Chondrocyte (in vitro differentiated cells): ENCODE data around the gene GMPPB. TPM values are rescaled to one million over a fixed set of nuclear protein-coding genes. Genes with fewer than 3 reads are reported as not detected.

Source experiments
- DNase-seq: peaks from one replicate; pipeline ENCODE4 v3.0.0; 2021; ENCODE audit warnings: mixed read lengths, low spot score
- H3K27ac Mint-ChIP-seq: one replicate; pipeline ENCODE4 v1.8.0; 2021; ENCODE audit warnings: mild to moderate bottlenecking, moderate library complexity, mixed read lengths; ENCODE audit not compliant: unreplicated experiment
- H3K27me3 Mint-ChIP-seq: 2 replicates; pipeline ENCODE4 v1.8.0; 2021; ENCODE audit warnings: low read depth, mixed read lengths
- H3K36me3 Mint-ChIP-seq: 2 replicates; pipeline ENCODE4 v1.8.0; 2021; ENCODE audit warnings: low read depth, mixed read lengths
- H3K4me1 Mint-ChIP-seq: 2 replicates; pipeline ENCODE4 v1.8.0; 2021; ENCODE audit warnings: low read depth, mild to moderate bottlenecking, mixed read lengths
- H3K4me3 Mint-ChIP-seq: one replicate; pipeline ENCODE4 v1.8.0; 2021; ENCODE audit warnings: mild to moderate bottlenecking, moderate library complexity, mixed read lengths; ENCODE audit not compliant: unreplicated experiment
- H3K9me3 Mint-ChIP-seq: 2 replicates; pipeline ENCODE4 v1.8.0; 2021; ENCODE audit warnings: low read depth, mixed read lengths
- total RNA-seq: library from RNA; stranded (reverse); gene quantifications from 3 replicates; pipeline ENCODE4 v1.2.1, GENCODE V29; 2021
- TF ChIP-seq, protein P1 (sequence below): fragments of 200-600 bp; sonication (generic); IDR thresholded peaks from 2 replicates; pipeline ENCODE4 v1.5.0; 2021; ENCODE audit warnings: antibody characterized with exemption, mild to moderate bottlenecking, moderate library complexity

Gene GMPPB
- total RNA-seq, 1 donor from 2014 or later, result 28.4 TPM

DNA sequence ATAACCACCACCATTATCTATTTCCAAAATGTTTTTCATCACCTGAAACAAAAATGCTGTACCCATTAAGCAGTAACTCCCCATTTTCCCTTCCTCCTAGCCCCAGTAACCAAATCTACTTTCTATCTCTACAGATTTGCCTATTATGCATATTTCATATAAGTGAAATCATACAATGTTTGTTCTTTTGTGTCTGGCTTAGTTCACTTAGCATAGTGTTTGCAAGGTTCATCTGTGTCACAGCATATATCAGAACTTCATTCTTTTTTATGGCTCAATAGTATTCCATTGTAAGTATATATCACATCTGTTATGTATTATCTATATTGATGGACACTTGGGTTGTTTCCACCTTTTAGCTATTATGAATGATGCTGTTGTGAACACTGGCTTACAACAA, 16.7 kb upstream of the GMPPB start:
- no peak for DNase-seq
- H3K36me3 Mint-ChIP-seq, result peaks cover 11% of the 10 kb centered on the region
- H3K27ac Mint-ChIP-seq, result no peak overlapping the region
- no peaks in the 10 kb centered on the region for H3K27me3 Mint-ChIP-seq
- no peaks in the 10 kb centered on the region for H3K9me3 Mint-ChIP-seq
- H3K4me1 Mint-ChIP-seq, result peaks cover 3% of the 10 kb centered on the region
- no peak overlapping the region for H3K4me3 Mint-ChIP-seq
- TF ChIP-seq, protein P1, sequence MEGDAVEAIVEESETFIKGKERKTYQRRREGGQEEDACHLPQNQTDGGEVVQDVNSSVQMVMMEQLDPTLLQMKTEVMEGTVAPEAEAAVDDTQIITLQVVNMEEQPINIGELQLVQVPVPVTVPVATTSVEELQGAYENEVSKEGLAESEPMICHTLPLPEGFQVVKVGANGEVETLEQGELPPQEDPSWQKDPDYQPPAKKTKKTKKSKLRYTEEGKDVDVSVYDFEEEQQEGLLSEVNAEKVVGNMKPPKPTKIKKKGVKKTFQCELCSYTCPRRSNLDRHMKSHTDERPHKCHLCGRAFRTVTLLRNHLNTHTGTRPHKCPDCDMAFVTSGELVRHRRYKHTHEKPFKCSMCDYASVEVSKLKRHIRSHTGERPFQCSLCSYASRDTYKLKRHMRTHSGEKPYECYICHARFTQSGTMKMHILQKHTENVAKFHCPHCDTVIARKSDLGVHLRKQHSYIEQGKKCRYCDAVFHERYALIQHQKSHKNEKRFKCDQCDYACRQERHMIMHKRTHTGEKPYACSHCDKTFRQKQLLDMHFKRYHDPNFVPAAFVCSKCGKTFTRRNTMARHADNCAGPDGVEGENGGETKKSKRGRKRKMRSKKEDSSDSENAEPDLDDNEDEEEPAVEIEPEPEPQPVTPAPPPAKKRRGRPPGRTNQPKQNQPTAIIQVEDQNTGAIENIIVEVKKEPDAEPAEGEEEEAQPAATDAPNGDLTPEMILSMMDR, result no peak

DNA sequence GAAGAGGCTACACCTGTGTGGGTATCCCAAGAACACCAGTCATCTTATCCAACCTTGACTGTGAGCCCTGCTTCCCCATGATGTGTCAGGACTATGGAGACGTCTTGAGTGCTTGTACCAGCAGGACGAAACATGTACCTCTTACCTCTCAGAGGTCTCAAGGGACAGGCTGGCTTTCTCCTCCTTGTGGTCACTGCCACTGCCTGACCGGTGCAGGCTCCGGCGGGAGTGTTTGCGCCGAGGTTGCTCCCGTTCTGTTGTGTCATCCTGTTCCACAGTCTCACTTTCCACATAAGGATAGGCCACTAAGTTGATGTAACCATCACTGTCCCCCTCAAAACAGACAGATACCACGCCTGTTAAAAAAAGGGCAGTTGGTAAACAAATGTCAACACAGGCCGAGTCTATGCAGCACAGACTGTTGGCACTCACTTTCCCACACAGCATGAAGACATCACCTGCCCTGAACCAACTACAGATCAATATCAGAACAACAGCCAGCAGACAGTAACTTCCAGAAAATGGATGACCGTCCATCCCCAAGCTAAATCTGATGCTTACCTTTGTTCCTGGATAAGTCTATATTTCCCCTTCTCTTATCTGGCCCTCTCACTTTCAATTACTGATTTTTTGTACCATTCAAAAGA, 14.4 kb upstream of the GMPPB start:
- Mint-ChIP-seq H3K9me3 (no peaks in the 10 kb centered on the region), H3K27ac (no peak overlapping the region), H3K27me3 (no peaks in the 10 kb centered on the region), H3K4me3 (no peak overlapping the region), H3K36me3 (peaks cover 11% of the 10 kb centered on the region), H3K4me1 (no peaks in the 10 kb centered on the region)
- no peak for DNase-seq
- TF ChIP-seq, protein P1, result no peak

DNA sequence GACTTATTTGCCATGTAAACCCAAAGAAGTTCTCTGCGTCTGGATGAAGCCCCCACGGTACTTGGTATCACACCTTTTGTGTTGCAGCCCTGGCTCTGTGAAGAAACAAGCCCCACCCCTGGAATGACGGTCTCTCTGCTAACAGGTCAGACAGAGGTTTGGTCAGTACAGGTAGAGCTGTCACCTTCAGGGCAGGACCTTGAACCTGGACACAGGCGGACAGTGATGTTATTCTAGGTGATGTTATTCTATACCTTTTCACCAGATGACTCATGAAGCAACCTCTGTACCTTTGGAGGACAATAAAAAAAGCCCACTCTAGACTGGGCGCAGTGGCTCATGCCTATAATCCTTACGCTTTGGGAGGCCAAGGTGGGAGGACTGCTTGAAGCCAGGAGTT, 11.0 kb upstream of the GMPPB start:
- Mint-ChIP-seq H3K36me3 (peaks cover 23% of the 10 kb centered on the region), H3K4me1 (no peaks in the 10 kb centered on the region), H3K27me3 (no peaks in the 10 kb centered on the region), H3K4me3 (no peak overlapping the region), H3K9me3 (no peaks in the 10 kb centered on the region), H3K27ac (no peak overlapping the region)
- TF ChIP-seq, protein P1, result no peak
- no peak for DNase-seq

DNA sequence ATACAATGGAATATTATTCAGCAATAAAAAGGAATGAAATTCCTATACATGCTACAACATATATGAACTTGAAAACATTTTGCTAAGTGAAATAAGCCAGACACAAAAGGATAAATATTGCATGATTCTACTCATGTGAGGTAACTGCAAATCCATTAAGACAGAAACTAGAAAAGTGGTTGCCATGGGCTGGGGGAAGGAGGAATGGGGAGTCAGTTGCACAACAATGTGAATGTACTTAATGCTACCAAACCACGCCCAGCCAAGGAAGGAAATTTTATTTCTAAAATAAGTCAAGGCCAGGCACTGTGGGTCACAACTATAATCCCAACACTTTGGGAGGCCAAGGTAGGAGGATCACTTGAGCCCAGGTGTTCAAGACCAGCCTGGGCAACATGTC, 9.8 kb upstream of the GMPPB start:
- no peaks in the 10 kb centered on the region for H3K9me3 Mint-ChIP-seq
- peaks cover 23% of the 10 kb centered on the region for H3K36me3 Mint-ChIP-seq
- H3K27ac Mint-ChIP-seq, result no peak overlapping the region
- no peak overlapping the region for H3K4me3 Mint-ChIP-seq
- TF ChIP-seq, protein P1, result no peak
- no peak for DNase-seq
- no peaks in the 10 kb centered on the region for H3K4me1 Mint-ChIP-seq
- no peaks in the 10 kb centered on the region for H3K27me3 Mint-ChIP-seq

DNA sequence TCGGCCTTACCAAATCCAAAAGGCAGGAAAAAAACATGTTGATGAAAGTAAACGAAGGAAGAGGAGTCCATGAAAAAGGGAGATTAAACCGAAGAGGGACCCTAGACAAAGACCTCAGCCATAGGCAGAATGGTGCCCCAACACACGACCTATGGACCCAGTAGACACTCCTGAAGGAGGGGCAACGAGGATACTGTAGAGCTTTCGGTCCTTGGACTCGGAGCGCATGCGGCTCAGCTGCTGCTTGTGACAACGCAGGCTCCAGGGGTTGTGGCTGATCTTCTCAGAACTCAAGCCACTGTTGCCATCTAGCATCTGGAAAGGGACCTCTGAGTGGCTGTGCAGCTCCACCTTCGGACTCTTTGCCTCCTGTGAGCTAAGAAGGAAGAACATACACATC, 8.8 kb upstream of the GMPPB start:
- Mint-ChIP-seq H3K4me1 (no peaks in the 10 kb centered on the region), H3K27me3 (no peaks in the 10 kb centered on the region), H3K36me3 (peaks cover 26% of the 10 kb centered on the region), H3K9me3 (no peaks in the 10 kb centered on the region), H3K27ac (no peak overlapping the region), H3K4me3 (no peak overlapping the region)
- no peak for DNase-seq
- TF ChIP-seq, protein P1, result no peak
